RWPE1 (cell line): Measurements from ENCODE around the gene RASGEF1B.

Source experiments
- CTCF ChIA-PET: fragments of 350-600 bp; sonication (Branson Sonifier 250); formaldehyde crosslinking; extraction: SDS; loops from one replicate; lab custom pipeline; 2021; lab: Yijun Ruan, JAX
- POLR2A ChIA-PET: fragments of 400-600 bp; formaldehyde crosslinking; extraction: SDS; loops from one replicate; lab custom pipeline; 2020; ENCODE audit warnings: antibody characterized with exemption; ENCODE audit not compliant: low non-redundant PET; lab: Yijun Ruan, JAX
- DNase-seq: peaks from one replicate; pipeline ENCODE4 v3.0.0; 2012; ENCODE audit warnings: low spot score
- H3K27ac ChIP-seq: fragments of 450-650 bp; 2 replicates; pipeline ENCODE4 v1.5.1; 2017
- TF ChIP-seq, protein P1 (sequence below): fragments of 450-650 bp; conservative IDR thresholded peaks from 2 replicates; pipeline ENCODE4 v1.5.1; 2017; ENCODE audit warnings: low read depth, mild to moderate bottlenecking

The RASGEF1B gene

DNA sequence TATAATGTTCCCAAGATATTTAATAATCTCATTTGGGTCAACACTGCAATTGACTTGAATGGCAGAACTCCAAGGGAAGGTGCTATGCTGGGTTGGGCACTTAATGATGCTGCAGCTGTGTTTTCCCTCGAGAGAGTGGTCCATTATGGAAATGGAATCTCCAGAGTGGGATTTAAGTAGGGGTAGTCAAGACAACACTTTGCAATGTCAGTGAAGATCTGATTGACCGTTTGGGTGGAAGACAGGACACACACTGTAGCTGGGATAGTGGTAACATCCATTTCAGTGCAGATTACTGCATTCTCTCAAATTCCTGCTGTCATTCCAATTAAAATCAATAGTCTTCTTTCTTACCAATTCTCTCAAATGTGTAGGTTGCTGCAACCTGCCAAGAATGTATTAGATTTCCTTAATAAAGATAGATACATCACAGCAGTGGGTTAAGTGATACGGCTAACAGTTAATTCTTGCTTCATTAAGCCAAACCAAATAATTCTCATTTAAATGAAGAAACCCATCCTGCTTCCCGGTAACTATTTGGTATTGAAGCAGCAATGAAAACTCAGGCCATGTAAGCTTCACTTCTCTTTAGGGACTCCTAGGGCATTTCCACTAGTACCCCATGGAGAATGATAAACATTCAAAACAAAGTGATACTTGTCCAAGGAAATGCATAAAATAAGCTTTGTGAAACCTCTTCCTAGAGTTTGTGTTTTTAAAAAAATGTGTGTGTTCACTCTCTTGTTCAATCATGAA lies 40.5 kb upstream of the RASGEF1B start:
- TF ChIP-seq, protein P1, sequence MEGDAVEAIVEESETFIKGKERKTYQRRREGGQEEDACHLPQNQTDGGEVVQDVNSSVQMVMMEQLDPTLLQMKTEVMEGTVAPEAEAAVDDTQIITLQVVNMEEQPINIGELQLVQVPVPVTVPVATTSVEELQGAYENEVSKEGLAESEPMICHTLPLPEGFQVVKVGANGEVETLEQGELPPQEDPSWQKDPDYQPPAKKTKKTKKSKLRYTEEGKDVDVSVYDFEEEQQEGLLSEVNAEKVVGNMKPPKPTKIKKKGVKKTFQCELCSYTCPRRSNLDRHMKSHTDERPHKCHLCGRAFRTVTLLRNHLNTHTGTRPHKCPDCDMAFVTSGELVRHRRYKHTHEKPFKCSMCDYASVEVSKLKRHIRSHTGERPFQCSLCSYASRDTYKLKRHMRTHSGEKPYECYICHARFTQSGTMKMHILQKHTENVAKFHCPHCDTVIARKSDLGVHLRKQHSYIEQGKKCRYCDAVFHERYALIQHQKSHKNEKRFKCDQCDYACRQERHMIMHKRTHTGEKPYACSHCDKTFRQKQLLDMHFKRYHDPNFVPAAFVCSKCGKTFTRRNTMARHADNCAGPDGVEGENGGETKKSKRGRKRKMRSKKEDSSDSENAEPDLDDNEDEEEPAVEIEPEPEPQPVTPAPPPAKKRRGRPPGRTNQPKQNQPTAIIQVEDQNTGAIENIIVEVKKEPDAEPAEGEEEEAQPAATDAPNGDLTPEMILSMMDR: no peak
- ChIA-PET CTCF (no interaction called here), POLR2A (no interaction called here)
- no peak overlapping the region for H3K27ac ChIP-seq
- DNase-seq: no peak

DNA sequence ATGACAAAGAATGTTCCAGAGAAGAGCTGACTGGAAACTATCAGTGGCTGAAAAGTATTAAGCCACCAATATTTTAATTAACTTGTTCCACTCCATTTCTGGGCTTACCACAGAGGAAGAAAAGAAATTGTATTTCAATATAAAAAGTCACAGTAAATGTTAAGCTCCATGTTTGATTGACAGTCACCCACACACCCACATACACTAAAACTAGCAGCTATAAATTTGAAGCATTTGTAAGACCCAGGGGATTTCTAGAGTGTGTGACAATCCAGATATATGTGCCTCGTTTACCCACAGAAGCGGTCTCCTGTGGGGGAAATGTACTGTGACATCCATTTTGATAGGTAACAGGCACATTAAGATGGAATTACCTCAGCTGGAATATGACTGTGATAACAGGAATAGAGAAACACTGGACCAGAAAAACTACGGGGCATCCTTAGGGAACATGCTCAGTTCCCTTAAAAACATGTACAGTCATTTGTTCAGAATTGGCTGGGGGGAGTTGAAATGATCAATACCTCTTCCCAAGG lies 39.0 kb upstream of the RASGEF1B start:
- POLR2A ChIA-PET: no interaction called here
- TF ChIP-seq, protein P1: no peak
- CTCF ChIA-PET: interaction anchor here (0.8 kb wide), 1 partner anchor 104 kb away, joined by 5 read pairs; no protein-coding TSS in a partner anchor
- no peak for DNase-seq
- no peak overlapping the region for H3K27ac ChIP-seq

DNA sequence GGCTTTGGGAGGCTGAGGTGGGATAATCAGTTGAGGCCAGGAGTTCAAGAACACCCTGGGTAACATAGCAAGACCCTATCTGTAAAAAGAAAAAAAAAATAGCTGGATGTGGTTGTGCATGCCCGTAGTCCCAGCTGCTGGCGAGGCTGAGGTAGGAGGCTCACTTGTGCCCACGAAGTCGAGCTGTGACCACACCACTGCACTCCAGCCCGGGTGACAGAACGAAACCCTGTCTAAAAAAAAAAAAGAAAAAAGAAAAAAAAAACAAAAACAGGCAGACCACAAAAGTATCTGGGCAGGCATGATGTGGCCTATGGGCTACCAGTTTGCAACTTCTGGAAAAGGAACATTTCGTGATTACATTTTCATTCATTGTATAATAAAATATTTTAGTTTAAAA lies 38.1 kb upstream of the RASGEF1B start:
- TF ChIP-seq, protein P1: no peak
- DNase-seq: no peak
- ChIA-PET CTCF (interaction anchor here (0.7 kb wide), 1 partner anchor 70 kb away, joined by 5 read pairs; no protein-coding TSS in a partner anchor), POLR2A (no interaction called here)
- H3K27ac ChIP-seq: no peak overlapping the region

DNA sequence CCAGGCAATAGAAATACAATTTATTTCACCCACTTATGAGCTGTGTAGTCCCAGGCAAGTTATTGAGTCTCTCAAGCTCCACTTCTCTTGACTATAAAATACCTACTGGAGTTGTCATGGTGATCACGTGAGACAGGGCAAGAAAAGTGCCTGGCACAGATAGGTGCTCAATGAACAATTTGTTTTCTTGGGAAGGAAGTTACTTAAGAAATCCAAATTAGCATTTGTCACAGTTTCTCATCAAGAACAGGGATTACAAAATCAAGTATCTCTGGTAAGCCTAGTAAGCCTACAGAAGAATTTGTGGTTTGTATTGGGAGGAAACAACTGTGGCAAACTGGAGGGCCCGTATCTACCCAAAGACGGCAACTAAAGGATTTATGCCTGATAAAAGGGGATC lies 37.5 kb upstream of the RASGEF1B start:
- ChIA-PET POLR2A (no interaction called here), CTCF (no interaction called here)
- H3K27ac ChIP-seq: no peak overlapping the region
- TF ChIP-seq, protein P1: no peak
- DNase-seq: no peak

DNA sequence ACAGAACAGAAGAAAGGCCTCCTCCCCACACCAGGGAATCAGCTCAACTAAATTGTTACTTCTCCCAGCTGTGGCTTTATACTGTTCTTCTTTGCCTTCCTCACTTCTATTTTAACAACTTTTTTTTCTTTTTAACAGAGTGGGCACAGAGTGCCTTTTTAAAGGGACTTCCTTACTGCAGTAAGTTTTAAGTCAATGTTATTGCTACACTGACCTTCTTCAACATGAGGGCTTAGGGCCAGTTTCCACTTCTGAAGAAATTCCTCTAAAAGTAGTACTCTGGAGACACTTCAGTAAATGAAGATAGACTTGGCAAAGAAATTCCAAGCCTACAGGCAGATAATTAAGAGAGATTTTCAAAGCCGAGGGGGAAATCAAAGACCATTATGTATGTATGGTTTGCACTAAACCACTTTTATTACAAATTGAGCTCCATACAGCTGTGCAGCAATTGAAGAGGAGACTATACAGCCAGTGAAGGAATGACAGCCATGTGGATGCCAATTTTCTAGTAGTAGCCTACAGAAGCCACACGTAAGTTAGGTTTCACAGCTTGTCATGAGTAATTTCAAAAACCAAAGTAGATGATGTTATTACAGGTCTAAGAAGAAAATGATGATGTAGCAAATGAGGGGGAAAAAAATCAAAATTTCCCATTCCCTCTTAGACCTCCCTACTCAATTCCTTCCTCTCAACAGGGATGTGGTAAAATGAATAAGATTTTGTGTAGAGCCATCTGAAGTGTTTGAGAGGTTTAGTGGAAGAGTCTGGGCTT lies 36.9 kb upstream of the RASGEF1B start:
- TF ChIP-seq, protein P1: no peak
- no peak overlapping the region for H3K27ac ChIP-seq
- ChIA-PET POLR2A (no interaction called here), CTCF (no interaction called here)
- no peak for DNase-seq

DNA sequence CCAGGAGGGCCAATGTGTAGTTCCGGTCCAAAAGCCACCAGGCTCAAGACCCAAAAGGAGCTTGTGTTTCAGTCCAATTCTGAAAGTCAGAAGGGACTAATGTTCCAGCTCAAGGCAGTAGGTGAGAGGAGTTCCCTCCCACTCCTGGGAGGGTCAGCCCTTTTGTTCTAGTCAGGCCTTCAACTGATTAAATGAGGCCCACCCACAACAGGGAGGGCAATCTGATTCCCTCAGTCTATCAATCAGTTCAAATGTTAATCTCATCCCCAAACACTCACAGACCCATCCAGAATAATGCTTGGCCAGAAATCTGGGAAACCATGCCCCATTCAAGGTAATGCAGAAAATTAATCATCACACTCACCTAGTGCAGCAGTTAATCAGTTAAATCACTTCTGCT lies 35.8 kb upstream of the RASGEF1B start:
- POLR2A ChIA-PET: no interaction called here
- CTCF ChIA-PET: no interaction called here
- H3K27ac ChIP-seq: no peak overlapping the region
- no peak for DNase-seq
- TF ChIP-seq, protein P1: no peak
